ENCODE measurements around the gene SPC24. TPM values are rescaled to one million over a fixed set of nuclear protein-coding genes. Genes with fewer than 3 reads are reported as not detected.
A peak's percentile ranks its signal among the peaks of the same experiment; 100 is the strongest.

Gene SPC24
- total RNA-seq, 2 donors from 2014 or later: 35.4 to 50.0 TPM

GRCh38 chr19:11102944-11103343 lies 52.6 kb downstream of the SPC24 start:
- Mint-ChIP-seq H3K27ac (peak overlapping the region; percentile 44), H3K9me3 (no peaks in the 10 kb centered on the region)

GRCh38 chr19:11101057-11101456 lies 54.5 kb downstream of the SPC24 start:
- Histone ChIP-seq H3K9ac (ENCODE audit: extremely low read depth, low read length, poor library complexity, severe bottlenecking) (no peak overlapping the region), H3K9me3 (ENCODE audit: control insufficient read depth, low read length) (no peaks in the 10 kb centered on the region), H3K27me3 (ENCODE audit: control insufficient read depth, insufficient read depth, low read length, poor library complexity, severe bottlenecking) (no peaks in the 10 kb centered on the region), H3K4me1 (ENCODE audit: control insufficient read depth, insufficient read depth, low read length) (no peaks in the 10 kb centered on the region), H3K4me3 (ENCODE audit: low read length) (no peak overlapping the region), H3K27ac (ENCODE audit: low read depth, low read length) (no peak overlapping the region), H3K36me3 (ENCODE audit: control insufficient read depth, insufficient read depth, low read length) (peaks cover 89% of the 10 kb centered on the region)
- no peak for DNase-seq
- Mint-ChIP-seq H3K4me1 (no peaks in the 10 kb centered on the region), H3K27me3 (ENCODE audit: insufficient read depth) (no peaks in the 10 kb centered on the region), H3K4me3 (no peak overlapping the region), H3K36me3 (ENCODE audit: low read depth) (peaks cover 77% of the 10 kb centered on the region), H3K9me3 (no peaks in the 10 kb centered on the region), H3K27ac (no peak overlapping the region)
- WGBS, 2 experiments (ENCODE audit: insufficient coverage in 1 of 2, insufficient read length in 1 of 2): 93 to 99% methylated on average over 5 of the region's 5 CpGs
- no peak for TF ChIP-seq CTCF (conservative IDR thresholded peaks at IDR 0.05)

More at GRCh38 chr19:11102944-11103343, 52.6 kb downstream of the SPC24 start:
- no peaks in the 10 kb centered on the region for H3K27me3 Mint-ChIP-seq (ENCODE audit: insufficient read depth)
- Histone ChIP-seq H3K4me1 (ENCODE audit: control insufficient read depth, insufficient read depth, low read length) (no peaks in the 10 kb centered on the region), H3K36me3 (ENCODE audit: control insufficient read depth, insufficient read depth, low read length) (peaks cover 87% of the 10 kb centered on the region), H3K27ac (ENCODE audit: low read depth, low read length) (no peak overlapping the region), H3K9me3 (ENCODE audit: control insufficient read depth, low read length) (no peaks in the 10 kb centered on the region), H3K27me3 (ENCODE audit: control insufficient read depth, insufficient read depth, low read length, poor library complexity, severe bottlenecking) (no peaks in the 10 kb centered on the region), H3K4me3 (ENCODE audit: low read length) (no peak overlapping the region), H3K9ac (ENCODE audit: extremely low read depth, low read length, poor library complexity, severe bottlenecking) (no peak overlapping the region)
- DNase-seq: no peak
- no peak overlapping the region for H3K4me3 Mint-ChIP-seq
- H3K36me3 Mint-ChIP-seq (ENCODE audit: low read depth): peaks cover 71% of the 10 kb centered on the region
- 94 to 96% methylated on average over 16 of the region's 16 CpGs for WGBS, 2 experiments (ENCODE audit: insufficient coverage in 1 of 2, insufficient read length in 1 of 2)
- no peaks in the 10 kb centered on the region for H3K4me1 Mint-ChIP-seq
- TF ChIP-seq CTCF (conservative IDR thresholded peaks at IDR 0.05): no peak

- no peaks in the 10 kb centered on the region for H3K4me1 ChIP-seq (ENCODE audit: control insufficient read depth, insufficient read depth, low read length)
- Mint-ChIP-seq H3K9me3 (no peaks in the 10 kb centered on the region), H3K27me3 (ENCODE audit: insufficient read depth) (no peaks in the 10 kb centered on the region), H3K27ac (peak overlapping the region; percentile 75), H3K36me3 (ENCODE audit: low read depth) (peaks cover 79% of the 10 kb centered on the region), H3K4me3 (no peak overlapping the region), H3K4me1 (no peaks in the 10 kb centered on the region)
- peak; percentile 49 for DNase-seq
- H3K9ac ChIP-seq (ENCODE audit: extremely low read depth, low read length, poor library complexity, severe bottlenecking): no peak overlapping the region
- H3K27me3 ChIP-seq (ENCODE audit: control insufficient read depth, insufficient read depth, low read length, poor library complexity, severe bottlenecking): no peaks in the 10 kb centered on the region
- H3K36me3 ChIP-seq (ENCODE audit: control insufficient read depth, insufficient read depth, low read length): peaks cover 89% of the 10 kb centered on the region
- no peak for TF ChIP-seq CTCF (conservative IDR thresholded peaks at IDR 0.05)
- 96 to 97% methylated on average over 8 to 12 of the region's 12 CpGs for WGBS, 2 experiments (ENCODE audit: insufficient coverage in 1 of 2, insufficient read length in 1 of 2)
- peak overlapping the region; percentile 24 for H3K27ac ChIP-seq (ENCODE audit: low read depth, low read length)
- no peak overlapping the region for H3K4me3 ChIP-seq (ENCODE audit: low read length)
- H3K9me3 ChIP-seq (ENCODE audit: control insufficient read depth, low read length): no peaks in the 10 kb centered on the region
Observed at GRCh38 chr19:11100049-11100448, 55.5 kb downstream of the SPC24 start.
